GM19455 (cell line): ENCODE data around the gene ALAS1.
A peak's percentile ranks its signal among the peaks of the same experiment; 100 is the strongest.

Experiments used
- ATAC-seq: cut with Tn5 transposase; IDR thresholded peaks from one replicate; pipeline ENCODE4 v1.9.1; 2021; ENCODE audit not compliant: unreplicated experiment

ALAS1 gene

GRCh38 chr3:52220380-52221026, 22.5 kb downstream of the ALAS1 start:
- ATAC-seq, result no peak

- no peak for ATAC-seq
Measured at GRCh38 chr3:52221141-52221562, 23.2 kb downstream of the ALAS1 start.

GRCh38 chr3:52221563-52222318, 23.8 kb downstream of the ALAS1 start:
- ATAC-seq, result no peak

GRCh38 chr3:52222319-52223221, 24.6 kb downstream of the ALAS1 start:
- no peak for ATAC-seq

- no peak for ATAC-seq
Measured at GRCh38 chr3:52223449-52224408, 25.8 kb downstream of the ALAS1 start.

GRCh38 chr3:52225452-52226228, 27.7 kb downstream of the ALAS1 start, which contains the start of gene TLR9:
Gene TLR9 (minus strand): TSS chr3:52225645. CDS start chr3:52225529, 116 bp downstream.
- peak; percentile 76 for ATAC-seq

GRCh38 chr3:52226229-52226817, 28.4 kb downstream of the ALAS1 start:
- no peak for ATAC-seq

- no peak for ATAC-seq
Measured at GRCh38 chr3:52227117-52227516, 29.2 kb downstream of the ALAS1 start.

GRCh38 chr3:52227766-52228165, 29.8 kb downstream of the ALAS1 start:
- ATAC-seq, result no peak

GRCh38 chr3:52228266-52228665, 30.3 kb downstream of the ALAS1 start:
- no peak for ATAC-seq

- ATAC-seq, result no peak
Measured at GRCh38 chr3:52228751-52229291, 30.9 kb downstream of the ALAS1 start.

- ATAC-seq, result no peak
Measured at GRCh38 chr3:52229656-52230055, 31.7 kb downstream of the ALAS1 start.

GRCh38 chr3:52230461-52230860, 32.5 kb downstream of the ALAS1 start:
- ATAC-seq, result no peak

GRCh38 chr3:52230889-52231499, 33.0 kb downstream of the ALAS1 start:
- ATAC-seq, result no peak

- no peak for ATAC-seq
Measured at GRCh38 chr3:52231502-52232278, 33.7 kb downstream of the ALAS1 start.

- no peak for ATAC-seq
Measured at GRCh38 chr3:52232279-52233107, 34.5 kb downstream of the ALAS1 start.

- ATAC-seq, result no peak
Measured at GRCh38 chr3:52233108-52233591, 35.2 kb downstream of the ALAS1 start.
